ACHN (cell line): ENCODE data around the gene CASKIN1.

ENCODE experiments used
- DNase-seq: peaks from one replicate; pipeline ENCODE4 v3.0.0-alpha.2; 2015
- in situ Hi-C: cut with HindIII; loops from 2 replicates; pipeline ENCODE4 v1.10.0; 2017; ENCODE audit warnings: low sequenced_read_pairs, low pct_ligation_motif_present, low pct_unique_long_range_greater_than_20kb

The CASKIN1 gene

GRCh38 chr16:2200313-2200712 is 3.9 kb upstream of the CASKIN1 start:
- in situ Hi-C loops, result no loop called here
- no peak for DNase-seq

GRCh38 chr16:2199621-2200139 is 3.3 kb upstream of the CASKIN1 start:
- in situ Hi-C loops, result no loop called here

GRCh38 chr16:2199095-2199494 is 2.7 kb upstream of the CASKIN1 start:
- DNase-seq, result no peak
- in situ Hi-C loops, result no loop called here

More at GRCh38 chr16:2199621-2200139, 3.3 kb upstream of the CASKIN1 start:
- no peak for DNase-seq

- no peak for DNase-seq
- in situ Hi-C loops, result no loop called here
These were observed 1.9 kb upstream of the CASKIN1 start for GRCh38 chr16:2198283-2198682.

GRCh38 chr16:2197765-2198164 is 1.4 kb upstream of the CASKIN1 start:
- in situ Hi-C loops, result no loop called here
- DNase-seq, result no peak

- no peak for DNase-seq
- in situ Hi-C loops, result no loop called here
These were observed 641 bp upstream of the CASKIN1 start for GRCh38 chr16:2196981-2197511.

- in situ Hi-C loops, result no loop called here
- DNase-seq, result no peak
These were observed 863 bp downstream of the CASKIN1 start for GRCh38 chr16:2195322-2196161.

GRCh38 chr16:2194852-2195321 is 1.5 kb downstream of the CASKIN1 start:
- peak; percentile 70 for DNase-seq
- in situ Hi-C loops, result no loop called here

GRCh38 chr16:2194166-2194834 is 2.1 kb downstream of the CASKIN1 start:
- in situ Hi-C loops, result no loop called here
- peak; percentile 23 for DNase-seq

- in situ Hi-C loops, result no loop called here
- DNase-seq, result no peak
These were observed 5.0 kb downstream of the CASKIN1 start for GRCh38 chr16:2191446-2191706.

- no peak for DNase-seq
- in situ Hi-C loops, result no loop called here
These were observed 5.6 kb downstream of the CASKIN1 start for GRCh38 chr16:2190659-2191445.

- in situ Hi-C loops, result no loop called here
- DNase-seq, result no peak
These were observed 6.3 kb downstream of the CASKIN1 start for GRCh38 chr16:2190002-2190658.

GRCh38 chr16:2189252-2189893 is 7.0 kb downstream of the CASKIN1 start:
- no peak for DNase-seq
- in situ Hi-C loops, result no loop called here

- in situ Hi-C loops, result no loop called here
- no peak for DNase-seq
These were observed 8.0 kb downstream of the CASKIN1 start for GRCh38 chr16:2188395-2188794.

- in situ Hi-C loops, result no loop called here
- no peak for DNase-seq
These were observed 9.2 kb downstream of the CASKIN1 start for GRCh38 chr16:2187212-2187611.

- no peak for DNase-seq
- in situ Hi-C loops, result no loop called here
These were observed 9.9 kb downstream of the CASKIN1 start for GRCh38 chr16:2186505-2186904.

GRCh38 chr16:2186064-2186463 is 10.3 kb downstream of the CASKIN1 start:
- DNase-seq, result no peak
- in situ Hi-C loops, result no loop called here

GRCh38 chr16:2184962-2185361 is 11.4 kb downstream of the CASKIN1 start:
- DNase-seq, result no peak
- in situ Hi-C loops, result no loop called here
